ENCODE data around the gene PRKAG1.

PRKAG1 gene

GRCh38 chr12:49055092-49055491 lies 36.5 kb upstream of the PRKAG1 start:
- H3K4me1 Mint-ChIP-seq = peaks cover 71% of the 10 kb centered on the region
- ATAC-seq (replicated peaks; ENCODE audit: extremely low read depth, poor library complexity, severe bottlenecking) (no peak), DNase-seq (ENCODE audit: low spot score in 2 of 2) (no peak)
- peaks cover 44% of the 10 kb centered on the region for H3K36me3 Mint-ChIP-seq (ENCODE audit: insufficient read depth)
- peak overlapping the region; percentile 70 for H3K27ac Mint-ChIP-seq (ENCODE audit: low read depth)
- H3K9me3 Mint-ChIP-seq = no peaks in the 10 kb centered on the region
- no peaks in the 10 kb centered on the region for H3K27me3 Mint-ChIP-seq
- H3K4me3 Mint-ChIP-seq = no peak overlapping the region

GRCh38 chr12:49054524-49054923 lies 35.9 kb upstream of the PRKAG1 start:
- ATAC-seq (replicated peaks; ENCODE audit: extremely low read depth, poor library complexity, severe bottlenecking) = no peak
- H3K36me3 Mint-ChIP-seq (ENCODE audit: insufficient read depth) = peaks cover 46% of the 10 kb centered on the region
- H3K27me3 Mint-ChIP-seq = no peaks in the 10 kb centered on the region

GRCh38 chr12:49054096-49054495 lies 35.5 kb upstream of the PRKAG1 start:
- no peak for ATAC-seq (replicated peaks; ENCODE audit: extremely low read depth, poor library complexity, severe bottlenecking)
- H3K4me1 Mint-ChIP-seq = peaks cover 67% of the 10 kb centered on the region
- no peak for DNase-seq (ENCODE audit: low spot score in 2 of 2)
- peaks cover 43% of the 10 kb centered on the region for H3K36me3 Mint-ChIP-seq (ENCODE audit: insufficient read depth)
- no peaks in the 10 kb centered on the region for H3K9me3 Mint-ChIP-seq
- no peak overlapping the region for H3K27ac Mint-ChIP-seq (ENCODE audit: low read depth)
- no peak overlapping the region for H3K4me3 Mint-ChIP-seq
- no peaks in the 10 kb centered on the region for H3K27me3 Mint-ChIP-seq

More at GRCh38 chr12:49054524-49054923, 35.9 kb upstream of the PRKAG1 start:
- peak overlapping the region; percentile 70 for H3K27ac Mint-ChIP-seq (ENCODE audit: low read depth)
- H3K9me3 Mint-ChIP-seq = no peaks in the 10 kb centered on the region
- peaks cover 71% of the 10 kb centered on the region for H3K4me1 Mint-ChIP-seq
- no peak overlapping the region for H3K4me3 Mint-ChIP-seq
- DNase-seq (ENCODE audit: low spot score in 2 of 2) = no peak

GRCh38 chr12:49052451-49053208 lies 34.1 kb upstream of the PRKAG1 start:
- peak overlapping the region; percentile 79 for H3K27ac Mint-ChIP-seq (ENCODE audit: low read depth)
- no peak overlapping the region for H3K4me3 Mint-ChIP-seq
- peaks cover 49% of the 10 kb centered on the region for H3K36me3 Mint-ChIP-seq (ENCODE audit: insufficient read depth)
- H3K9me3 Mint-ChIP-seq = no peaks in the 10 kb centered on the region
- DNase-seq (ENCODE audit: low spot score in 2 of 2) (no peak), ATAC-seq (replicated peaks; ENCODE audit: extremely low read depth, poor library complexity, severe bottlenecking) (no peak)
- H3K27me3 Mint-ChIP-seq = no peaks in the 10 kb centered on the region
- peaks cover 52% of the 10 kb centered on the region for H3K4me1 Mint-ChIP-seq

GRCh38 chr12:49051777-49052438 lies 33.3 kb upstream of the PRKAG1 start:
- Mint-ChIP-seq H3K36me3 (ENCODE audit: insufficient read depth) (peaks cover 54% of the 10 kb centered on the region), H3K4me1 (peaks cover 45% of the 10 kb centered on the region), H3K4me3 (no peak overlapping the region), H3K9me3 (no peaks in the 10 kb centered on the region), H3K27me3 (no peaks in the 10 kb centered on the region), H3K27ac (ENCODE audit: low read depth) (peak overlapping the region; percentile 75)
- ATAC-seq (replicated peaks; ENCODE audit: extremely low read depth, poor library complexity, severe bottlenecking) (no peak), DNase-seq (ENCODE audit: low spot score in 2 of 2) (no peak)

- Mint-ChIP-seq H3K9me3 (no peaks in the 10 kb centered on the region), H3K4me1 (peaks cover 40% of the 10 kb centered on the region), H3K27me3 (no peaks in the 10 kb centered on the region), H3K4me3 (no peak overlapping the region), H3K36me3 (ENCODE audit: insufficient read depth) (peaks cover 60% of the 10 kb centered on the region), H3K27ac (ENCODE audit: low read depth) (peak overlapping the region; percentile 75)
- ATAC-seq (replicated peaks; ENCODE audit: extremely low read depth, poor library complexity, severe bottlenecking) (no peak), DNase-seq (ENCODE audit: low spot score in 2 of 2) (no peak)
Observed at GRCh38 chr12:49051373-49051764, 32.8 kb upstream of the PRKAG1 start.

GRCh38 chr12:49050507-49051372 lies 32.2 kb upstream of the PRKAG1 start:
- no peak for ATAC-seq (replicated peaks; ENCODE audit: extremely low read depth, poor library complexity, severe bottlenecking)
- H3K4me1 Mint-ChIP-seq = peaks cover 34% of the 10 kb centered on the region
- H3K36me3 Mint-ChIP-seq (ENCODE audit: insufficient read depth) = peaks cover 62% of the 10 kb centered on the region
- H3K27ac Mint-ChIP-seq (ENCODE audit: low read depth) = no peak overlapping the region
- H3K9me3 Mint-ChIP-seq = no peaks in the 10 kb centered on the region
- no peak overlapping the region for H3K4me3 Mint-ChIP-seq
- DNase-seq (ENCODE audit: low spot score in 2 of 2) = no peak
- H3K27me3 Mint-ChIP-seq = no peaks in the 10 kb centered on the region

- Mint-ChIP-seq H3K4me3 (no peak overlapping the region), H3K4me1 (peaks cover 25% of the 10 kb centered on the region), H3K27ac (ENCODE audit: low read depth) (no peak overlapping the region), H3K27me3 (no peaks in the 10 kb centered on the region), H3K9me3 (no peaks in the 10 kb centered on the region), H3K36me3 (ENCODE audit: insufficient read depth) (peaks cover 65% of the 10 kb centered on the region)
- no peak for ATAC-seq (replicated peaks; ENCODE audit: extremely low read depth, poor library complexity, severe bottlenecking)
- no peak for DNase-seq (ENCODE audit: low spot score in 2 of 2)
Observed at GRCh38 chr12:49049566-49050224, 31.1 kb upstream of the PRKAG1 start.

- H3K27ac Mint-ChIP-seq (ENCODE audit: low read depth) = no peak overlapping the region
- H3K36me3 Mint-ChIP-seq (ENCODE audit: insufficient read depth) = peaks cover 72% of the 10 kb centered on the region
- no peak overlapping the region for H3K4me3 Mint-ChIP-seq
- DNase-seq (ENCODE audit: low spot score in 2 of 2) (no peak), ATAC-seq (replicated peaks; ENCODE audit: extremely low read depth, poor library complexity, severe bottlenecking) (no peak)
- H3K27me3 Mint-ChIP-seq = no peaks in the 10 kb centered on the region
- H3K4me1 Mint-ChIP-seq = peaks cover 29% of the 10 kb centered on the region
- no peaks in the 10 kb centered on the region for H3K9me3 Mint-ChIP-seq
Observed at GRCh38 chr12:49048953-49049352, 30.4 kb upstream of the PRKAG1 start.

- Mint-ChIP-seq H3K4me3 (no peak overlapping the region), H3K27ac (ENCODE audit: low read depth) (peak overlapping the region; percentile 29), H3K36me3 (ENCODE audit: insufficient read depth) (peaks cover 81% of the 10 kb centered on the region), H3K4me1 (peaks cover 24% of the 10 kb centered on the region), H3K27me3 (no peaks in the 10 kb centered on the region), H3K9me3 (no peaks in the 10 kb centered on the region)
- ATAC-seq (replicated peaks; ENCODE audit: extremely low read depth, poor library complexity, severe bottlenecking) (no peak), DNase-seq (ENCODE audit: low spot score in 2 of 2) (no peak)
Observed at GRCh38 chr12:49046129-49046895, 27.7 kb upstream of the PRKAG1 start.

GRCh38 chr12:49044660-49045059 lies 26.1 kb upstream of the PRKAG1 start:
- Mint-ChIP-seq H3K4me1 (peaks cover 15% of the 10 kb centered on the region), H3K27ac (ENCODE audit: low read depth) (peak overlapping the region; percentile 95), H3K4me3 (peak overlapping the region; percentile 8)

More at GRCh38 chr12:49044660-49045059, 26.1 kb upstream of the PRKAG1 start:
- H3K27me3 Mint-ChIP-seq = no peaks in the 10 kb centered on the region
- no peak for ATAC-seq (replicated peaks; ENCODE audit: extremely low read depth, poor library complexity, severe bottlenecking)
- DNase-seq (ENCODE audit: low spot score in 2 of 2) = no peak
- no peaks in the 10 kb centered on the region for H3K9me3 Mint-ChIP-seq
- peaks cover 81% of the 10 kb centered on the region for H3K36me3 Mint-ChIP-seq (ENCODE audit: insufficient read depth)

All from central memory CD8-positive, alpha-beta T cell (primary cell).